ENCODE results near the gene TADA2B. TPM values are rescaled to one million over a fixed set of nuclear protein-coding genes. Genes with fewer than 3 reads are reported as not detected.

Gene TADA2B
- total RNA-seq, 3 donors from 2014 or later (not counting 1 experiment from before 2014, with no cell fraction given) = 22.7 to 36.3 (median 35.9) TPM

DNA sequence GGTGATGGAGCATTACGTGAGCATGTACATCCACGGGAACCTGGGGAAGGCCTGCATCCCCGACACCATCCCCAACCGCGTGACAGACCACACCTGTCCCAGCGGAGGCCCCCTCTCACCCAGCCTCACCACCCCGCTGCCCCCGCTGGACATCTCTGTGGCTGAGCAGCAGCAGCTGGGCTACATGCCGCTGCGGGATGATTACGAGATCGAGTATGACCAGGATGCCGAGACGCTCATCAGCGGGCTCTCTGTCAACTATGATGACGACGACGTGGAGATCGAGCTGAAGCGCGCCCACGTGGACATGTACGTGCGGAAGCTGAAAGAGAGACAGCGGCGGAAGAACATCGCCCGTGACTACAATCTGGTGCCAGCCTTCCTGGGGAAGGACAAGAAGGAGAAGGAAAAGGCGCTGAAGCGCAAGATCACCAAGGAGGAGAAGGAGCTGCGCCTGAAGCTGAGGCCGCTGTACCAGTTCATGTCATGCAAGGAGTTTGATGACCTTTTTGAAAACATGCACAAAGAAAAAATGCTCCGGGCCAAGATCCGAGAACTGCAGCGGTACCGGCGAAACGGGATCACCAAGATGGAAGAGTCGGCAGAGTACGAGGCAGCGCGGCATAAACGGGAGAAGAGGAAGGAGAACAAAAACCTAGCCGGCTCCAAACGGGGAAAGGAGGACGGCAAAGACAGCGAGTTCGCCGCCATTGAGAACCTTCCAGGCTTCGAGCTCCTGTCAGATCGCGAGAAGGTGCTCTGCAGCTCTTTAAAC, 11.1 kb downstream of the TADA2B start:
- Mint-ChIP-seq H3K4me1 (peaks cover 17 to 28% of the 10 kb centered on the region in 2 donors), H3K27ac (peak overlapping the region in 1 of 2 donors; percentile 35), H3K9me3 (no peaks in the 10 kb centered on the region), H3K36me3 (peaks cover 7% of the 10 kb centered on the region), H3K4me3 (no peak overlapping the region), H3K27me3 (ENCODE audit: low read depth in 2 of 2) (no peaks in the 10 kb centered on the region)
- intact Hi-C loops (cut with micrococcal nuclease) = no loop called here
- Histone ChIP-seq H3K36me3 (ENCODE audit: control insufficient read depth, insufficient read depth, low read length) (peaks cover 42% of the 10 kb centered on the region), H3K9me3 (ENCODE audit: control insufficient read depth, insufficient read depth, low read length) (no peaks in the 10 kb centered on the region), H3K4me1 (ENCODE audit: control insufficient read depth, insufficient read depth, low read length) (peaks cover 19% of the 10 kb centered on the region), H3K27me3 (ENCODE audit: control insufficient read depth, insufficient read depth, low read length) (no peaks in the 10 kb centered on the region), H3K4me3 (ENCODE audit: low read length) (no peak overlapping the region), H3K27ac (ENCODE audit: low read length) (no peak overlapping the region)
- WGBS (ENCODE audit: insufficient coverage) = 97% methylated on average over 52 of the region's 52 CpGs
- ATAC-seq (no peak), DNase-seq (no peak)
- no peak for TF ChIP-seq CTCF (IDR thresholded peaks at IDR 0.05)

GRCh38 chr4:7055111-7055989, 12.2 kb downstream of the TADA2B start:
- intact Hi-C loops (cut with micrococcal nuclease) = no loop called here
- no peak for ATAC-seq
- H3K4me3 Mint-ChIP-seq = no peak overlapping the region

GRCh38 chr4:7055990-7056325, 12.8 kb downstream of the TADA2B start:
- H3K4me3 ChIP-seq (ENCODE audit: low read length) = no peak overlapping the region
- intact Hi-C loops (cut with micrococcal nuclease) = no loop called here
- H3K36me3 Mint-ChIP-seq = peaks cover 8% of the 10 kb centered on the region
- H3K9me3 Mint-ChIP-seq = no peaks in the 10 kb centered on the region
- H3K27me3 Mint-ChIP-seq (ENCODE audit: low read depth in 2 of 2) = no peaks in the 10 kb centered on the region
- TF ChIP-seq CTCF (IDR thresholded peaks at IDR 0.05) = no peak
- H3K9me3 ChIP-seq (ENCODE audit: control insufficient read depth, insufficient read depth, low read length) = no peaks in the 10 kb centered on the region
- peaks cover 17 to 21% of the 10 kb centered on the region in 2 donors for H3K4me1 Mint-ChIP-seq
- DNase-seq (no peak), ATAC-seq (no peak)
- no peak overlapping the region for H3K4me3 Mint-ChIP-seq
- WGBS (ENCODE audit: insufficient coverage) = 97% methylated on average over 10 of the region's 10 CpGs
- no peak overlapping the region for H3K27ac Mint-ChIP-seq
- peaks cover 19% of the 10 kb centered on the region for H3K4me1 ChIP-seq (ENCODE audit: control insufficient read depth, insufficient read depth, low read length)
- H3K27me3 ChIP-seq (ENCODE audit: control insufficient read depth, insufficient read depth, low read length) = no peaks in the 10 kb centered on the region
- no peak overlapping the region for H3K27ac ChIP-seq (ENCODE audit: low read length)
- peaks cover 59% of the 10 kb centered on the region for H3K36me3 ChIP-seq (ENCODE audit: control insufficient read depth, insufficient read depth, low read length)

More at GRCh38 chr4:7055111-7055989, 12.2 kb downstream of the TADA2B start:
- WGBS (ENCODE audit: insufficient coverage) = 96% methylated on average over 31 of the region's 31 CpGs
- Mint-ChIP-seq H3K9me3 (no peaks in the 10 kb centered on the region), H3K36me3 (peaks cover 7% of the 10 kb centered on the region), H3K27me3 (ENCODE audit: low read depth in 2 of 2) (no peaks in the 10 kb centered on the region), H3K27ac (no peak overlapping the region), H3K4me1 (peaks cover 17 to 21% of the 10 kb centered on the region in 2 donors)
- H3K36me3 ChIP-seq (ENCODE audit: control insufficient read depth, insufficient read depth, low read length) = peaks cover 53% of the 10 kb centered on the region
- H3K9me3 ChIP-seq (ENCODE audit: control insufficient read depth, insufficient read depth, low read length) = no peaks in the 10 kb centered on the region
- no peak for DNase-seq
- H3K27me3 ChIP-seq (ENCODE audit: control insufficient read depth, insufficient read depth, low read length) = no peaks in the 10 kb centered on the region
- peaks cover 19% of the 10 kb centered on the region for H3K4me1 ChIP-seq (ENCODE audit: control insufficient read depth, insufficient read depth, low read length)
- H3K4me3 ChIP-seq (ENCODE audit: low read length) = no peak overlapping the region
- H3K27ac ChIP-seq (ENCODE audit: low read length) = no peak overlapping the region
- TF ChIP-seq CTCF (IDR thresholded peaks at IDR 0.05) = no peak
